HG03135 (cell line): ENCODE measurements around the gene SPIB.

ENCODE experiments used
- ATAC-seq: cut with Tn5 transposase; IDR thresholded peaks from one replicate; pipeline ENCODE4 v1.9.1; 2021; ENCODE audit warnings: mild to moderate bottlenecking, moderate library complexity; ENCODE audit not compliant: unreplicated experiment

SPIB gene

GRCh38 chr19:50418176-50419021 is at the start of gene SPIB:
Gene SPIB, plus strand, starts transcription at chr19:50418938. Its CDS starts 25 bp downstream, at chr19:50418963.
- ATAC-seq: no peak

- no peak for ATAC-seq
These were observed 46.7 kb upstream of the SPIB start for GRCh38 chr19:50371914-50372475.

GRCh38 chr19:50376166-50377050 is 42.3 kb upstream of the SPIB start, which contains the start of gene NR1H2:
Gene NR1H2, plus strand, starts transcription at chr19:50376457. Its CDS starts 1,149 bp downstream, at chr19:50377606.
- peak; percentile 77 for ATAC-seq

GRCh38 chr19:50377051-50377461 is 41.7 kb upstream of the SPIB start:
- ATAC-seq: no peak

- ATAC-seq: no peak
These were observed 41.2 kb upstream of the SPIB start for GRCh38 chr19:50377517-50377916.

- no peak for ATAC-seq
These were observed 40.4 kb upstream of the SPIB start for GRCh38 chr19:50378169-50378862.

- ATAC-seq: no peak
These were observed 39.9 kb upstream of the SPIB start for GRCh38 chr19:50378863-50379236.

GRCh38 chr19:50379602-50380001 is 39.1 kb upstream of the SPIB start:
- no peak for ATAC-seq

- ATAC-seq: no peak
These were observed 38.6 kb upstream of the SPIB start for GRCh38 chr19:50380137-50380536.

GRCh38 chr19:50380751-50381151 is 38.0 kb upstream of the SPIB start:
- ATAC-seq: no peak

GRCh38 chr19:50381881-50382729 is 36.6 kb upstream of the SPIB start:
- ATAC-seq: no peak

GRCh38 chr19:50383001-50383851 is 35.5 kb upstream of the SPIB start:
- no peak for ATAC-seq

GRCh38 chr19:50383852-50384684 is 34.7 kb upstream of the SPIB start, which contains the start of gene POLD1:
Gene POLD1, plus strand, starts transcription at chr19:50384347. Its CDS starts 14,505 bp downstream, at chr19:50398852.
- peak; percentile 77 for ATAC-seq

GRCh38 chr19:50384685-50385535 is 33.8 kb upstream of the SPIB start:
- no peak for ATAC-seq

- ATAC-seq: no peak
These were observed 31.4 kb upstream of the SPIB start for GRCh38 chr19:50387176-50387867.

GRCh38 chr19:50387868-50388245 is 30.9 kb upstream of the SPIB start:
- no peak for ATAC-seq
